Chondrocyte (in vitro differentiated cells): ENCODE measurements around the gene DPEP2NB. TPM values are rescaled to one million over a fixed set of nuclear protein-coding genes. Genes with fewer than 3 reads are reported as not detected.
A peak's percentile ranks its signal among the peaks of the same experiment; 100 is the strongest.
"Not testable (repeated sequence)": the region's sequence is repeated elsewhere in the genome, so short reads cannot be mapped to it uniquely, and the experiment has no call there.

Source experiments
- DNase-seq: peaks from one replicate; pipeline ENCODE4 v3.0.0; 2021; ENCODE audit warnings: mixed read lengths, low spot score
- H3K27ac Mint-ChIP-seq: one replicate; pipeline ENCODE4 v1.8.0; 2021; ENCODE audit warnings: mild to moderate bottlenecking, moderate library complexity, mixed read lengths; ENCODE audit not compliant: unreplicated experiment
- H3K27me3 Mint-ChIP-seq: 2 replicates; pipeline ENCODE4 v1.8.0; 2021; ENCODE audit warnings: low read depth, mixed read lengths
- H3K36me3 Mint-ChIP-seq: 2 replicates; pipeline ENCODE4 v1.8.0; 2021; ENCODE audit warnings: low read depth, mixed read lengths
- H3K4me1 Mint-ChIP-seq: 2 replicates; pipeline ENCODE4 v1.8.0; 2021; ENCODE audit warnings: low read depth, mild to moderate bottlenecking, mixed read lengths
- H3K4me3 Mint-ChIP-seq: one replicate; pipeline ENCODE4 v1.8.0; 2021; ENCODE audit warnings: mild to moderate bottlenecking, moderate library complexity, mixed read lengths; ENCODE audit not compliant: unreplicated experiment
- H3K9me3 Mint-ChIP-seq: 2 replicates; pipeline ENCODE4 v1.8.0; 2021; ENCODE audit warnings: low read depth, mixed read lengths
- total RNA-seq: library from RNA; stranded (reverse); gene quantifications from 3 replicates; pipeline ENCODE4 v1.2.1, GENCODE V29; 2021
- TF ChIP-seq, protein P1 (sequence below): fragments of 200-600 bp; sonication (generic); IDR thresholded peaks from 2 replicates; pipeline ENCODE4 v1.5.0; 2021; ENCODE audit warnings: antibody characterized with exemption, mild to moderate bottlenecking, moderate library complexity

The DPEP2NB gene
- total RNA-seq, 1 donor from 2014 or later = not detected

DNA sequence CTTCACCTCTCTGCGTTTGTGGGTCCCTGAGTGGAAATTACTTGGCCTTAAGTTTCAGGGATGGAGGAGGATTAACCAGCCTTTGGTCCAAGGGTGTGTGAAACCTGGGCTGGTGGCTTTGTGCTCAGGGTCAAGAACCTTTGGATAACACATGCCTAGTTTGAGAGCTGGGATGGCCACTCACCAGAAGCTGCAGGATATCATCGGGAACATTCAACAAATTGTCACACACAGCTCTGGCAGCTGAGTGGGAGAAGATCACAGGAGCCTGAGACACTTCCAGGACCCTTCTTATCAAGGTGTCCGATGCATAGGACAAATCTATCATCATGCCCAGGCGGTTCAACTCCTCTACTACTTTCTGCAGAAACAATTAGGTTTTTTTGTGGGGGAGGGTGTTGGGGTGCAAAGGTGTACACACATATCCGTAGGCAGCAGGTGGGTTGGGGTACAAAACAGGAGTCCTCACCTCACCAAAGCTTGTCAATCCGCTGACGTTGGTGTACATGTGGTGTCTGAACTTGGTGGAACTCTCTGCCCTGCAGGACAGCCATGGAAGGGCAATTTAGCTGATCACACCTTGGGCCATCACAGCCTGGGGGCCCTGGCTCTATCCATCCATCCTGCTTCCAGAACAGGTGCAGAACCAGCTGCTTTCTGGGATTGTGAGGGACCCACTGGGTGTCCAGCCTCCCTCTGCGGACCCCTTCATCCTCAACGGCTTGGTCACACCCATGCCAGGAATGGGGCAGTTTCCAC lies 38.1 kb downstream of the DPEP2NB start:
- Mint-ChIP-seq H3K9me3 (no peaks in the 10 kb centered on the region), H3K4me3 (no peak overlapping the region), H3K4me1 (no peaks in the 10 kb centered on the region), H3K36me3 (no peaks in the 10 kb centered on the region), H3K27me3 (peaks cover 6% of the 10 kb centered on the region), H3K27ac (no peak overlapping the region)
- TF ChIP-seq, protein P1, sequence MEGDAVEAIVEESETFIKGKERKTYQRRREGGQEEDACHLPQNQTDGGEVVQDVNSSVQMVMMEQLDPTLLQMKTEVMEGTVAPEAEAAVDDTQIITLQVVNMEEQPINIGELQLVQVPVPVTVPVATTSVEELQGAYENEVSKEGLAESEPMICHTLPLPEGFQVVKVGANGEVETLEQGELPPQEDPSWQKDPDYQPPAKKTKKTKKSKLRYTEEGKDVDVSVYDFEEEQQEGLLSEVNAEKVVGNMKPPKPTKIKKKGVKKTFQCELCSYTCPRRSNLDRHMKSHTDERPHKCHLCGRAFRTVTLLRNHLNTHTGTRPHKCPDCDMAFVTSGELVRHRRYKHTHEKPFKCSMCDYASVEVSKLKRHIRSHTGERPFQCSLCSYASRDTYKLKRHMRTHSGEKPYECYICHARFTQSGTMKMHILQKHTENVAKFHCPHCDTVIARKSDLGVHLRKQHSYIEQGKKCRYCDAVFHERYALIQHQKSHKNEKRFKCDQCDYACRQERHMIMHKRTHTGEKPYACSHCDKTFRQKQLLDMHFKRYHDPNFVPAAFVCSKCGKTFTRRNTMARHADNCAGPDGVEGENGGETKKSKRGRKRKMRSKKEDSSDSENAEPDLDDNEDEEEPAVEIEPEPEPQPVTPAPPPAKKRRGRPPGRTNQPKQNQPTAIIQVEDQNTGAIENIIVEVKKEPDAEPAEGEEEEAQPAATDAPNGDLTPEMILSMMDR = no peak
- no peak for DNase-seq

DNA sequence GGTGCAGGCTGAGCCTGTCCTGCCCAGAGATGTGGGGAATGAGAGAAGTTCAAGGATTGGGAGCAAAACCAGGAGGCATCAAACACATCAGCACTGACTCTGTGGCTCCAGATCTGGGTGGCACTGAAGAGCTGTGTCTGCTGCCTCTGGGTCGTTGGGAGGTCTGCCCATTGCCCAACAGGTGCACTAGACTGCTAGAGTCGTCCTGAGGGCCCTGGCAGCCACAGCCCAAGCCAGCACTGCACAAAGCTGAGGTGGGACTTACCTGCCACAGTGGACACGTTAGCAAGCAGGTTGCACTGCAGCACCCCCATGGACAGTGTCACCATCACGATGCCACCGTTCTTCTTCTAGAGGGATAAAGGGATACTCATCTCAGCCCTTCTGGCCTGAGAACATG lies 38.7 kb downstream of the DPEP2NB start:
- H3K4me3 Mint-ChIP-seq = no peak overlapping the region
- TF ChIP-seq, protein P1 = no peak
- no peaks in the 10 kb centered on the region for H3K4me1 Mint-ChIP-seq
- H3K27ac Mint-ChIP-seq = no peak overlapping the region
- peak; percentile 88 for DNase-seq
- H3K9me3 Mint-ChIP-seq = no peaks in the 10 kb centered on the region
- peaks cover 6% of the 10 kb centered on the region for H3K27me3 Mint-ChIP-seq
- no peaks in the 10 kb centered on the region for H3K36me3 Mint-ChIP-seq

DNA sequence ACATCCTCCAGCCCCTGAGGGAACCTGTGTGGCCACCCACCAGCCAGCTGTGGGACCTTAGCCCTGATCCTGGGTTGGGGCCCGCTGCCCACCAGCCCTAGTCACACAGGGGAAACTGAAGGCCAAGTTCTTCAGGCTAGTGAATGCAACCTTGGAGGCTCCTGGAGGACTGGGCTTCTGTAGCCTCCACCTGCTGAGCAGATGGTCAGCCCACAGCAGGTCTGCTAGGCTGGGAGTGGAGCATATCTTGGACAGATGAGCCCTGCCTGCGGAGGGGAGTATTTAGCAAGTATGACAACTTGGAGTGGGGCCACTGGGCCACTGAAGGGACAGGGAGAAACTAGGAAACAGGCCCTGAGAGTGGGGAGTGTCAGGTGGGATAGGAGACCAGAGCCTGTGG lies 39.5 kb downstream of the DPEP2NB start:
- Mint-ChIP-seq H3K36me3 (no peaks in the 10 kb centered on the region), H3K27ac (no peak overlapping the region), H3K9me3 (no peaks in the 10 kb centered on the region), H3K4me1 (no peaks in the 10 kb centered on the region), H3K4me3 (no peak overlapping the region), H3K27me3 (peaks cover 6% of the 10 kb centered on the region)
- no peak for DNase-seq
- TF ChIP-seq, protein P1 = no peak

DNA sequence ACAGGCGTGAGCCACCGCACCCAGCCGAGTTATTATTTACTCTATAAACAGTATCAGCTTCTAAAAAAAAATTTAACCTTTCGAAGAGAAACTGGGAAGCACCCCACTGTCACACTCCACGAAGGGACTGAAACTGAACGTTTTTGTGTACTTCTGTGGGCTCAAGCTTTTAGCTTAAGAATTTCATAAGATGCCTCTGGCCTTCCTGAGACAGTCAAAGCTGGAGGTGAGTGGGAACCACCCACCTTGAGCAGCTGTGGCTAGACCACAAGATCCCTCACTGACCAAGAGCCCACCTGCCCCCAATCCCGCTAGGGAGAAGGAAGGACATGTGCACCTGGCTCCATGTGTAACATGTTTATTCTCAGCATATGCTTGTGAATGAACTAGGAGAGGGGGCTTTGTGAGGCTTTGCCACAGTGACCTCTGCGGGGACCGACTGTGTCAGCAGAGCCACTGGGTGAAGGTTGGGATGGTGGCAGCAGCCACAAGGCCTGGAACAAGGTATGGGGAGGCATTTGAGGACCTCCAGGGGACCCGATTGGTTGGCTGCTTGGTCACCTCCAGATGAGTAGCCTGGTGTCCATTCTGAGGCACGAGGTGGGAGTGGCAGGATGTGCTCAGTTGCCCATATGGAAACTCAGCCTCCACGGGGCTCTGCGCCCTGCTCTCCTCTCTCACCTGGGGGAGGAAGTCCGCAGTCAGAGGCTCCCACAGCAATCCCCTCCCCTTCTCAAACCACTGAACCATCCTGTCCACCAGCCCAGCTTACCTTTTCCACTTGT lies 40.2 kb downstream of the DPEP2NB start:
- no peak for DNase-seq
- H3K9me3 Mint-ChIP-seq = no peaks in the 10 kb centered on the region
- no peaks in the 10 kb centered on the region for H3K4me1 Mint-ChIP-seq
- peaks cover 6% of the 10 kb centered on the region for H3K27me3 Mint-ChIP-seq
- TF ChIP-seq, protein P1 = no peak
- no peak overlapping the region for H3K27ac Mint-ChIP-seq
- H3K4me3 Mint-ChIP-seq = no peak overlapping the region
- H3K36me3 Mint-ChIP-seq = no peaks in the 10 kb centered on the region

DNA sequence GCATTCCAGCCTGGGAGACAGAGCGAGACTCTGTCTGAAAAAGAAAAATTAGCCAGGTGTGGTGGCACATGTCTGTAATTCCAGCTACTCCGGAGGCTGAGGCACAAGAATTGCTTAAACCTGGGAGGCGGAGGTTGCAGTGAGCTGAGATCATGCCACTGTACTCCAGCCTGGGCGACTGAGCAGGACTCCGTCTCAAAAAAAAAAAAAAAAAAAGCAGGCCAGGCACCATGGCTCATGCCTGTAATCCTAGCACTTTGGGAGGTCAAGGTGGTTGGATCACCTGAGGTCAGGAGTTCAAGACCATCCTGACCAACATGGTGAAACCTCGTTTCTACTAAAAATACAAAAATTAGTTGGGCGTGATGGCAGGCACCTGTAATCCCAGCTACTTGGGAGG lies 43.4 kb downstream of the DPEP2NB start:
- not testable (repeated sequence) for H3K27me3 Mint-ChIP-seq, H3K4me1 Mint-ChIP-seq, DNase-seq, H3K27ac Mint-ChIP-seq, H3K4me3 Mint-ChIP-seq, H3K36me3 Mint-ChIP-seq, H3K9me3 Mint-ChIP-seq
